GM18505 (cell line): ENCODE measurements around the gene TP53AIP1.

Experiments used
- ATAC-seq: cut with Tn5 transposase; IDR thresholded peaks from one replicate; pipeline ENCODE4 v1.9.1; 2021; ENCODE audit not compliant: unreplicated experiment
- POLR2A ChIP-seq: IDR thresholded peaks from 4 replicates; pipeline ENCODE4 v1.6.1; 2011; ENCODE audit warnings: borderline replicate concordance; ENCODE audit not compliant: insufficient read depth, insufficient read length; ENCODE audit errors: extremely low read depth

The TP53AIP1 gene

GRCh38 chr11:128902515-128903066 is 40.1 kb downstream of the TP53AIP1 start:
- no peak for TF ChIP-seq POLR2A

GRCh38 chr11:128901653-128902514 is 40.8 kb downstream of the TP53AIP1 start:
- no peak for ATAC-seq
- TF ChIP-seq POLR2A = no peak

More at GRCh38 chr11:128902515-128903066, 40.1 kb downstream of the TP53AIP1 start:
- ATAC-seq = no peak

GRCh38 chr11:128900468-128900867 is 42.2 kb downstream of the TP53AIP1 start:
- no peak for ATAC-seq
- TF ChIP-seq POLR2A = no peak

GRCh38 chr11:128898580-128899344 is 43.9 kb downstream of the TP53AIP1 start:
- TF ChIP-seq POLR2A = no peak

GRCh38 chr11:128897826-128898225 is 44.8 kb downstream of the TP53AIP1 start:
- no peak for TF ChIP-seq POLR2A
- ATAC-seq = no peak

More at GRCh38 chr11:128898580-128899344, 43.9 kb downstream of the TP53AIP1 start:
- no peak for ATAC-seq

- ATAC-seq = no peak
- no peak for TF ChIP-seq POLR2A
Measured at GRCh38 chr11:128896356-128896755, 46.3 kb downstream of the TP53AIP1 start.

GRCh38 chr11:128895526-128895925 is 47.1 kb downstream of the TP53AIP1 start:
- no peak for ATAC-seq
- TF ChIP-seq POLR2A = no peak

GRCh38 chr11:128894685-128895084 is 48.0 kb downstream of the TP53AIP1 start:
- no peak for ATAC-seq
- TF ChIP-seq POLR2A = no peak

GRCh38 chr11:128894286-128894681 is 48.4 kb downstream of the TP53AIP1 start:
- TF ChIP-seq POLR2A = no peak
- ATAC-seq = no peak

- ATAC-seq = peak; percentile 61
- TF ChIP-seq POLR2A = no peak
Measured at GRCh38 chr11:128893578-128894285, 48.9 kb downstream of the TP53AIP1 start.

GRCh38 chr11:128892866-128893565 is 49.7 kb downstream of the TP53AIP1 start:
- TF ChIP-seq POLR2A = no peak
- no peak for ATAC-seq

GRCh38 chr11:128891913-128892398 is 50.7 kb downstream of the TP53AIP1 start:
- ATAC-seq = no peak
- TF ChIP-seq POLR2A = no peak
